ENCODE measurements around the gene SYNDIG1L. TPM values are rescaled to one million over a fixed set of nuclear protein-coding genes. Genes with fewer than 3 reads are reported as not detected.

The SYNDIG1L gene
- total RNA-seq, 4 donors from 2014 or later, result 0.13 to 0.69 (median 0.33) TPM

DNA sequence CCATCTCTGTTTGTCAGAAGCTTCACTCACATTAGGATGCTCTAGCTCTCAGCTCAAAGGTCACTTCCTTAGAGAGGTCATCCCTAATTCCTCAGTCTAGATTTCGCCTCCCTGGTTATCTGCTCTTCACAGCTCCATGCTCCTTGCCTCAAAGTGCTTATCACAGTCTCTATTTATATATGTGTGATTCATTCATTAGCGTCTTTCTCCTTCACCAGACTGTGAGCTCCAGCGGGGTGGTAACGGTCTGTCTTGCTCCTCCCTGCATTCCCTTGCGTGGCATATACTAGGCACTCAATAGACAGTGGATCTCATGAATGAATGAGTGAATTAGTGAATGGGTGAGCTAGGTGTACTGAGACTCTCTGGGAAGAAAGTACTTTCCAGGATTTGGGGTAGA, 6.9 kb downstream of the SYNDIG1L start:
- H3K4me3 ChIP-seq (ENCODE audit: low read depth, poor library complexity, severe bottlenecking), result no peak overlapping the region
- intact Hi-C loops (cut with DNase I; ENCODE audit: low total_unique reads), result no loop called here
- WGBS, 2 donors, result 73 to 84% methylated on average over 5 of the region's 5 CpGs
- TF ChIP-seq POLR2A (IDR thresholded peaks at IDR 0.05), result no peak
- TF ChIP-seq, protein P1, sequence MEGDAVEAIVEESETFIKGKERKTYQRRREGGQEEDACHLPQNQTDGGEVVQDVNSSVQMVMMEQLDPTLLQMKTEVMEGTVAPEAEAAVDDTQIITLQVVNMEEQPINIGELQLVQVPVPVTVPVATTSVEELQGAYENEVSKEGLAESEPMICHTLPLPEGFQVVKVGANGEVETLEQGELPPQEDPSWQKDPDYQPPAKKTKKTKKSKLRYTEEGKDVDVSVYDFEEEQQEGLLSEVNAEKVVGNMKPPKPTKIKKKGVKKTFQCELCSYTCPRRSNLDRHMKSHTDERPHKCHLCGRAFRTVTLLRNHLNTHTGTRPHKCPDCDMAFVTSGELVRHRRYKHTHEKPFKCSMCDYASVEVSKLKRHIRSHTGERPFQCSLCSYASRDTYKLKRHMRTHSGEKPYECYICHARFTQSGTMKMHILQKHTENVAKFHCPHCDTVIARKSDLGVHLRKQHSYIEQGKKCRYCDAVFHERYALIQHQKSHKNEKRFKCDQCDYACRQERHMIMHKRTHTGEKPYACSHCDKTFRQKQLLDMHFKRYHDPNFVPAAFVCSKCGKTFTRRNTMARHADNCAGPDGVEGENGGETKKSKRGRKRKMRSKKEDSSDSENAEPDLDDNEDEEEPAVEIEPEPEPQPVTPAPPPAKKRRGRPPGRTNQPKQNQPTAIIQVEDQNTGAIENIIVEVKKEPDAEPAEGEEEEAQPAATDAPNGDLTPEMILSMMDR (IDR thresholded peaks at IDR 0.05), result no peak
- DNase-seq (ENCODE audit: low spot score in 2 of 2), result no peak

DNA sequence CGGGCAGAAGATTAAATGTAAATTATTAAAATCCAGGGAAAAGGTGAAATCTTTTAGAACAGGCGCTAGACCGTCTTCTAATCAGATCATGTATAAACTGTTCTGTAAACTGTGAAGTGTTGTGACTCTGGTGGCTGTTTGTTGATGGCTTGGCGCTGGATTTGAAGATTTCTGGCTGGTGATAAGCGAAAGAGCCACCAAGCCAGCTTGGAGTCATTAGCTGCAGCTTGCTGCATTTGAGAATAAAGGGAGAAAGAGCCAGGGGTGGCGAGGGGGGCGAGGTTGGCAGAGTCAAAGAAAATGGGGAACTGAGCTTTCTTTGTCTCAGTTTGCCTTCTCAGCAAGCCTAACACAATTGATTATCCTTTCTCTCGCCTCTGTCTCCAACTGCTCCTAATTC, 8.0 kb downstream of the SYNDIG1L start:
- H3K4me3 ChIP-seq (ENCODE audit: low read depth, poor library complexity, severe bottlenecking), result no peak overlapping the region
- no peak for DNase-seq (ENCODE audit: low spot score in 2 of 2)
- TF ChIP-seq POLR2A (IDR thresholded peaks at IDR 0.05), result no peak
- TF ChIP-seq, protein P1 (IDR thresholded peaks at IDR 0.05), result no peak
- 45 to 52% methylated on average over 8 of the region's 8 CpGs for WGBS, 2 donors
- intact Hi-C loops (cut with DNase I; ENCODE audit: low total_unique reads), result no loop called here

DNA sequence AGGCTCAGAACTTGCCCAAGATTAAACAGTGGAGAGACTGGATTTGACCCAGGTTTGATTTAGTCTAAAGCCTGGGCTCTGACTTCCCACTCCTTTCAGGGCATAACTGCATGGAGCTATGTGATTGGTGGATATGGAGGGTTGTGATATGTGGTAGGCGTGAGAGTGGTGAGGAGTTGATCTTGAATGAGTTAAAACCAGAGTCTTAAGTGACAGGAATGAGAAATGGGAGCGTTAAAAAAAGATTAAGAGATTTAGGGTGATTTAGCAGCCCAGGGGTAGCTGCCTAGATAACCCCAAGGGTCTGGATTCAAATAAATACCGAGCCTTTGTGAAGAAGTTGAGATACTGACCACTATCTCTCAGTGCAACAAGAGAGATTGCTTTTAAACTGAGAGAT, 8.4 kb downstream of the SYNDIG1L start:
- intact Hi-C loops (cut with DNase I; ENCODE audit: low total_unique reads), result no loop called here
- DNase-seq (ENCODE audit: low spot score in 2 of 2), result no peak
- no peak overlapping the region for H3K4me3 ChIP-seq (ENCODE audit: low read depth, poor library complexity, severe bottlenecking)
- TF ChIP-seq, protein P1 (IDR thresholded peaks at IDR 0.05), result no peak
- TF ChIP-seq POLR2A (IDR thresholded peaks at IDR 0.05), result no peak
- 40 to 60% methylated on average over 3 of the region's 3 CpGs for WGBS, 2 donors

DNA sequence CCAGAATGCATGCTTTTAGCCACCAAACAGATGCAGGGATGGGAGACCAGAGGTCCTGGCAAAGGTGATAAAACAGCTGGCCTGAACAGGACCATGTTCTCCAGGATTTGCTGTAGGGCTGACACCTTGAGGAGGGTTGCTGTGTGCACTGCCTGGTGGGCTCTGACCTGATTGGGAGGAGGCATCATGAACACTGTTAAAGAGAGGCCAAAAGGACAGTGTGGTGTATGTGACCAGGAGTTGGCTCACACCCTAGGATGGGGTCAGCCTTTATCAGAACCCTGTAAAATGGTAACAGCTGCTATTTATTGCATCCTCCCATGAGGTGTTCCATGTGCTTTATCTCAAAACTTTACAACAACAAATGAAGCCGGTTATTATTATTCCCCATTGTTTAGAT, 8.8 kb downstream of the SYNDIG1L start:
- intact Hi-C loops (cut with DNase I; ENCODE audit: low total_unique reads), result no loop called here
- DNase-seq (ENCODE audit: low spot score in 2 of 2), result no peak
- TF ChIP-seq POLR2A (IDR thresholded peaks at IDR 0.05), result no peak
- TF ChIP-seq, protein P1 (IDR thresholded peaks at IDR 0.05), result no peak
- WGBS, 2 donors, result 65 to 76% methylated on average over 1 of the region's 1 CpG
- H3K4me3 ChIP-seq (ENCODE audit: low read depth, poor library complexity, severe bottlenecking), result no peak overlapping the region

DNA sequence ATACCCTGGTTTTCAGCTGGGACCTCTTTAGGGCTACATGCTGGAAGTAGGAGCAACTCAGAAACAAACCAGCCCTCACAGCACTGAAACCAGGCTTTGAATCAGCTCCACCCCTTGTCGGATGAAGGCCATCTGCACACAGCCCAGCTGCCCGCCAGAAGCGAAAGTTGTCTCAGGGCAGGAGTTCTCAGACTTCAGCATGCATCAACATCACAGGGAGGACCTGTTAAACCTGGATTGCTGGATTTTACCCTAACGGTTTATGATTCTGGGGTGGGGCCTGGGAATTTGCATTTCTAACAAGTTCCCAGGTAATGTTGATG, 10.9 kb downstream of the SYNDIG1L start:
- no peak for DNase-seq (ENCODE audit: low spot score in 2 of 2)
- no peak for TF ChIP-seq POLR2A (IDR thresholded peaks at IDR 0.05)
- TF ChIP-seq, protein P1 (IDR thresholded peaks at IDR 0.05), result no peak
- no peak overlapping the region for H3K4me3 ChIP-seq (ENCODE audit: low read depth, poor library complexity, severe bottlenecking)
- intact Hi-C loops (cut with DNase I; ENCODE audit: low total_unique reads), result no loop called here
- WGBS, 2 donors, result 42 to 52% methylated on average over 4 of the region's 4 CpGs

DNA sequence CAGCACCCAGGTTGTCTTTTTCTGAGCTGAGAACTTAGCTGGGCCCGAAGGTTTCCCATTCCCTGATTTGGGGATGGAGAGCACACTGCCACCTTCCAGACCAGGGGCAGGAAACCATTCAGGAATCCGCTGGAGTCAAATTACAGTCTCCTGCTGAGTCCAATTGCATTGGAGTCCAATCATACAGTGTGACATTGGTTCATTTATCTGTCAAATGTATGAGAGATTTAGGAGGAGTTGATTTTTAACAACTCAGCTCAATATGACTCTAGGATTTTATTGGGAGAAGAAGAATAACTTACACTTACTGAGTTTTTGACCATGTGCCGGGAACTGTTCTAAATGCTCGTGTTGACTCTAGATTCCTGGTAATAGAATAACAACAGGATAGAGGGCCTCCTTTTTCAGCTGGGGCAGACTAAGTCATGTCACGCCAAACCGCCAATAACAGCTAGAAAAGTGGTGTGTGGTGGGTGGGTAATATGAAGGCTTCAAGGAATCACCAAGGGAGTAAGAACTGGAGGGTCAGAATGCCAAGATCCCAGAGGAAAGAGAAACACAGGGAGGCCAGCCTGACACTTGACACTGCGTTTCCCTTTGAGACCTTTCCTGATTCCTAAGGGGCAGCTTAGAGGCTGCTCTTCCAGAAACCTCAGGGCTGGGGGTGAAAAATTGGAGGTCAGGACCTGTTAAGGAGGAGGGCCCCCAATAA, 11.5 kb downstream of the SYNDIG1L start:
- 66 to 69% methylated on average over 7 of the region's 7 CpGs for WGBS, 2 donors
- H3K4me3 ChIP-seq (ENCODE audit: low read depth, poor library complexity, severe bottlenecking), result no peak overlapping the region
- DNase-seq (ENCODE audit: low spot score in 2 of 2), result no peak
- TF ChIP-seq, protein P1 (IDR thresholded peaks at IDR 0.05), result no peak
- TF ChIP-seq POLR2A (IDR thresholded peaks at IDR 0.05), result no peak
- intact Hi-C loops (cut with DNase I; ENCODE audit: low total_unique reads), result no loop called here

All from lower leg skin (tissue), 4 donors.